Bronchial epithelial cell (primary cell): Measurements from ENCODE around the gene FATE1. TPM values are rescaled to one million over a fixed set of nuclear protein-coding genes. Genes with fewer than 3 reads are reported as not detected.

Source experiments
- DNase-seq: peaks from one replicate; pipeline ENCODE4 v3.0.0-alpha.2; 2010; ENCODE audit warnings: low read depth
- FAIRE-seq: peaks from 2 replicates; lab custom pipeline; 2011; peaks lifted over from hg19 to GRCh38; lab: Jason Lieb, UNC
- H3K27me3 ChIP-seq: 2 replicates; pipeline ENCODE4 v1.5.1; 2011; ENCODE audit warnings: low read length; ENCODE audit not compliant: control insufficient read depth, insufficient read depth
- H3K36me3 ChIP-seq: 2 replicates; pipeline ENCODE4 v1.5.1; 2011; ENCODE audit warnings: low read length; ENCODE audit not compliant: control insufficient read depth, insufficient read depth
- H3K4me3 ChIP-seq: 2 replicates; pipeline ENCODE4 v1.5.1; 2011; ENCODE audit warnings: mild to moderate bottlenecking, low read depth, low read length, control low read depth
- CTCF ChIP-seq: IDR thresholded peaks from 2 replicates; pipeline ENCODE4 v1.5.1; 2011; ENCODE audit warnings: mild to moderate bottlenecking, moderate library complexity, low read length, control low read depth, inconsistent platforms; ENCODE audit not compliant: insufficient read depth, severe bottlenecking
- total RNA-seq: library from RNA; depleted of rRNA; stranded (reverse); fragments of >200 nt; gene quantifications from 2 replicates; pipeline ENCODE4 v1.2.1, GENCODE V29; 2014

The FATE1 gene
- total RNA-seq, 1 donor from 2014 or later, result not detected

- no peak for FAIRE-seq
- H3K36me3 ChIP-seq, result no peaks in the 10 kb centered on the region
- DNase-seq, result no peak
- no peak for TF ChIP-seq CTCF
- H3K4me3 ChIP-seq, result no peak overlapping the region
- H3K27me3 ChIP-seq, result no peaks in the 10 kb centered on the region
Observed at GRCh38 chrX:151687635-151688034, 28.2 kb upstream of the FATE1 start.

- Histone ChIP-seq H3K36me3 (no peaks in the 10 kb centered on the region), H3K27me3 (no peaks in the 10 kb centered on the region), H3K4me3 (no peak overlapping the region)
- DNase-seq (no peak), FAIRE-seq (no peak)
- TF ChIP-seq CTCF, result no peak
Observed at GRCh38 chrX:151688695-151689094, 27.1 kb upstream of the FATE1 start.

GRCh38 chrX:151692825-151693224 lies 23.0 kb upstream of the FATE1 start:
- no peak for TF ChIP-seq CTCF
- DNase-seq, result no peak
- Histone ChIP-seq H3K4me3 (no peak overlapping the region), H3K36me3 (no peaks in the 10 kb centered on the region), H3K27me3 (no peaks in the 10 kb centered on the region)
- no peak for FAIRE-seq

GRCh38 chrX:151694121-151694520 lies 21.7 kb upstream of the FATE1 start:
- Histone ChIP-seq H3K27me3 (no peaks in the 10 kb centered on the region), H3K36me3 (no peaks in the 10 kb centered on the region), H3K4me3 (no peak overlapping the region)
- FAIRE-seq (no peak), DNase-seq (no peak)
- no peak for TF ChIP-seq CTCF

GRCh38 chrX:151694661-151695582 lies 20.9 kb upstream of the FATE1 start, which contains the start of gene PRRG3:
Gene PRRG3 (plus strand): TSS chrX:151695458. CDS start chrX:151698815, 3,357 bp downstream.
- no peak for TF ChIP-seq CTCF
- Histone ChIP-seq H3K4me3 (no peak within 1 kb of the TSS), H3K36me3 (no peaks in the 10 kb centered on the region), H3K27me3 (no peaks in the 10 kb centered on the region)
- DNase-seq (no peak), FAIRE-seq (no peak)
